Measurements from ENCODE around the gene KLHL33. TPM values are rescaled to one million over a fixed set of nuclear protein-coding genes. Genes with fewer than 3 reads are reported as not detected.

The KLHL33 gene
- total RNA-seq, 2 donors from 2014 or later: 0.35 to 0.44 TPM

- Histone ChIP-seq H3K9me3 (no peaks in the 10 kb centered on the region), H3K4me3 (no peak overlapping the region), H3K27me3 (no peaks in the 10 kb centered on the region), H3K27ac (peak overlapping the region in 1 of 2 donors; percentile 21), H3K4me1 (peaks cover 0 to 10% of the 10 kb centered on the region in 2 donors), H3K36me3 (peaks cover 43% of the 10 kb centered on the region)
- no peak for TF ChIP-seq CTCF (IDR thresholded peaks at IDR 0.05)
- DNase-seq (ENCODE audit: low spot score): no peak
These were observed 26.7 kb downstream of the KLHL33 start for GRCh38 chr14:20409226-20409625.

GRCh38 chr14:20403521-20403920 lies 32.4 kb downstream of the KLHL33 start:
- no peaks in the 10 kb centered on the region for H3K4me1 ChIP-seq
- no peaks in the 10 kb centered on the region for H3K9me3 ChIP-seq
- peaks cover 95% of the 10 kb centered on the region for H3K36me3 ChIP-seq
- no peaks in the 10 kb centered on the region for H3K27me3 ChIP-seq
- no peak for DNase-seq (ENCODE audit: low spot score)
- no peak overlapping the region for H3K27ac ChIP-seq
- no peak overlapping the region for H3K4me3 ChIP-seq
- no peak for TF ChIP-seq CTCF (IDR thresholded peaks at IDR 0.05)

- Histone ChIP-seq H3K27ac (no peak overlapping the region), H3K36me3 (peaks cover 93% of the 10 kb centered on the region), H3K27me3 (no peaks in the 10 kb centered on the region), H3K9me3 (no peaks in the 10 kb centered on the region), H3K4me1 (no peaks in the 10 kb centered on the region), H3K4me3 (no peak overlapping the region)
- DNase-seq (ENCODE audit: low spot score): no peak
- no peak for TF ChIP-seq CTCF (IDR thresholded peaks at IDR 0.05)
These were observed 34.9 kb downstream of the KLHL33 start for GRCh38 chr14:20400965-20401593.

- no peaks in the 10 kb centered on the region for H3K9me3 ChIP-seq
- TF ChIP-seq CTCF (IDR thresholded peaks at IDR 0.05): no peak
- H3K27ac ChIP-seq: no peak overlapping the region
- H3K36me3 ChIP-seq: peaks cover 93% of the 10 kb centered on the region
- no peaks in the 10 kb centered on the region for H3K4me1 ChIP-seq
- no peaks in the 10 kb centered on the region for H3K27me3 ChIP-seq
- no peak for DNase-seq (ENCODE audit: low spot score)
- H3K4me3 ChIP-seq: no peak overlapping the region
These were observed 35.4 kb downstream of the KLHL33 start for GRCh38 chr14:20400589-20400964.

- no peaks in the 10 kb centered on the region for H3K9me3 ChIP-seq
- H3K36me3 ChIP-seq: peaks cover 78% of the 10 kb centered on the region
- no peaks in the 10 kb centered on the region for H3K4me1 ChIP-seq
- no peak for DNase-seq (ENCODE audit: low spot score)
- no peak for TF ChIP-seq CTCF (IDR thresholded peaks at IDR 0.05)
- no peak overlapping the region for H3K4me3 ChIP-seq
- H3K27ac ChIP-seq: no peak overlapping the region
- H3K27me3 ChIP-seq: no peaks in the 10 kb centered on the region
These were observed 38.5 kb downstream of the KLHL33 start for GRCh38 chr14:20397511-20397910.

- no peak overlapping the region for H3K4me3 ChIP-seq
- H3K36me3 ChIP-seq: peaks cover 82% of the 10 kb centered on the region
- H3K9me3 ChIP-seq: no peaks in the 10 kb centered on the region
- no peak for TF ChIP-seq CTCF (IDR thresholded peaks at IDR 0.05)
- no peaks in the 10 kb centered on the region for H3K4me1 ChIP-seq
- no peaks in the 10 kb centered on the region for H3K27me3 ChIP-seq
- DNase-seq (ENCODE audit: low spot score): no peak
- H3K27ac ChIP-seq: no peak overlapping the region
These were observed 44.5 kb downstream of the KLHL33 start for GRCh38 chr14:20391505-20391904.
